Hindlimb muscle (tissue), 1 donor: Measurements from ENCODE around the gene RBP2. TPM values are rescaled to one million over a fixed set of nuclear protein-coding genes. Genes with fewer than 3 reads are reported as not detected.
"Not testable (repeated sequence)": the region's sequence is repeated elsewhere in the genome, so short reads cannot be mapped to it uniquely, and the experiment has no call there.

Source experiments
- DNase-seq: peaks from one replicate; pipeline ENCODE4 v3.0.0-alpha.2; 2013
- polyA plus RNA-seq: library from polyadenylated mRNA; unstranded; fragments of 120-200 nt; gene quantifications from one replicate; pipeline ENCODE4 v1.2.1, GENCODE V29; 2013; ENCODE audit not compliant: insufficient read length

RBP2 gene
- polyA plus RNA-seq, 1 donor: not detected

GRCh38 chr3:139440639-139441556, 35.4 kb downstream of the RBP2 start:
- no peak for DNase-seq

GRCh38 chr3:139439278-139439677, 37.0 kb downstream of the RBP2 start:
- no peak for DNase-seq

DNA sequence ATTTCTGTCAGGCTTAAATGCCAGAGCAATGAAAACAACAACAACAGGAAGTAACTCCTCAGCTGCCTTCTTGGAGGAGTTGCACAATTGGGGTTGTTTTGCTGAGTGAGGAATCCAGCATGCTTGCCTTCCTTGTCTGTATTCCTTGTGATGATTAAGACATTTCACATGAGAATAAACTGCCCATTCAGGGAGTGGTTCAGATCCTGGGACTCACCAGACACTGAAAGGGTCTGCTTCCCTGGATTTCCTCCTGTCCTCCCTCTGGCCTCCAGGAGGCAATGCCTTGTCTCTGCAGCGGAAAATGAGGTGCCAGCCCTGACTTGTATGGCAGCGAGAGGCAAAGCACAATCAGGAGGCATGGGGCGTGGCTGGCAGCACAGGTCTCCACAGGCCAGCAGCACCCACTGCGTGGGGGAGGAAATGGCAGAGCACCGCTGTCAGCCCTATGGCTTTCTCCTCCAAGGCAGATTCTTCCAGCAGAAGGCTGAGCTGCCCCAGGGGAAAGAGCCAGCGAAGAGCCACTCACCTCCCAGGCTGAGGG, 41.5 kb downstream of the RBP2 start:
- no peak for DNase-seq

- DNase-seq: no peak
Measured at GRCh38 chr3:139434228-139434627, 42.1 kb downstream of the RBP2 start.

GRCh38 chr3:139433089-139433488, 43.2 kb downstream of the RBP2 start:
- no peak for DNase-seq

GRCh38 chr3:139430493-139430892, 45.8 kb downstream of the RBP2 start:
- no peak for DNase-seq

- peak; percentile 53 for DNase-seq
Measured at GRCh38 chr3:139427283-139428060, 48.8 kb downstream of the RBP2 start.

GRCh38 chr3:139425745-139426400, 50.4 kb downstream of the RBP2 start:
- no peak for DNase-seq

GRCh38 chr3:139423232-139423631, 53.1 kb downstream of the RBP2 start:
- no peak for DNase-seq

DNA sequence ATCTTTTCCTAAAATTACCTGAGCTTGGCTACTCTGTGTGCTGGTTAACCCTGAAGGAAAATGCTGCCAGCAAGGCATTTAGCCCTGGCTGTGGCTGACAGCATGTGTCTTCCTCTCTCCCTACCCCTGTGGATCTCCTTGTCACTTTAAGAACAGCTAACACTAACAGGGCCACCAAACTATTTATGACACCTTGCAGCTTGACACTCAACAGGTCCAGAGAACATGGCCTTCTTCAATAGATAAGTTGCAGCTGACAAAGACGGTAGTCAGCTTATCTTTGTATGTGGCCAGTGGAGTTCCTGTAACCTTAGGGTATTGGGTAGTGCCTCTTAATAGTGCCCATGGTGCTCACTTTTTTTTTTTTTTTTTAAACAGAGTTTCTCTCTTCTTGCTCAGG, 54.9 kb downstream of the RBP2 start:
- DNase-seq: no peak

GRCh38 chr3:139421040-139421439, 55.3 kb downstream of the RBP2 start:
- DNase-seq: no peak

- DNase-seq: no peak
Measured at GRCh38 chr3:139418144-139418543, 58.2 kb downstream of the RBP2 start.

GRCh38 chr3:139416275-139416674, 60.0 kb downstream of the RBP2 start:
- DNase-seq: no peak

GRCh38 chr3:139414608-139415224, 61.6 kb downstream of the RBP2 start:
- no peak for DNase-seq

DNA sequence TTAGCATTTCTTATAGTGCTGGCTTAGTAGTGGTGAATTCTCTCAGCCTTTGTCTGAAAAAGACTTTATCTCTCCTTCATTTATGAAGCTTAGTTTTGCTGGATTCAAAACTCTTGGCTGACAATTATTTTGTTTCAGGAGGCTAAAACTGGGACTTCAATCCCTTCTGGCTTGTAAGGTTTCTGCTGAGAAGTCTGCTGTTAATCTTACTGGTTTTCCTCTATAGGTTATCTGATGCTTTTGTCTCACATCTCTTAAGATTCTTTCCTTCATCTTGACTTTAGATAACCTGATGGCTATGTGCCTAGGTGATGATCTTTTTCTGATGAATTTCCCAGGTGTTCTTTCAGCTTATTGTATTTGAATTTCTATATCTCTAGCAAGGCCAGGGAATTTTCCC, 63.4 kb downstream of the RBP2 start:
- DNase-seq: not testable (repeated sequence)

Other genes with a start within 250 kb of the RBP2 start
- gene MRPS22, start 132.5 kb downstream of the RBP2 start, polyA plus RNA-seq: 47.7 TPM
- gene COPB2, start 86.9 kb downstream of the RBP2 start, polyA plus RNA-seq: 78.9 TPM
- gene RBP1, start 63.2 kb upstream of the RBP2 start, polyA plus RNA-seq: 81.1 TPM
- 4.0 TPM for gene NMNAT3, start 201.5 kb upstream of the RBP2 start, polyA plus RNA-seq